HG03565 (cell line): ENCODE measurements around the gene RHOV.
A peak's percentile ranks its signal among the peaks of the same experiment; 100 is the strongest.

ENCODE experiments used
- ATAC-seq: cut with Tn5 transposase; IDR thresholded peaks from one replicate; pipeline ENCODE4 v1.9.1; 2021; ENCODE audit warnings: mild to moderate bottlenecking, moderate library complexity; ENCODE audit not compliant: unreplicated experiment

The RHOV gene

DNA sequence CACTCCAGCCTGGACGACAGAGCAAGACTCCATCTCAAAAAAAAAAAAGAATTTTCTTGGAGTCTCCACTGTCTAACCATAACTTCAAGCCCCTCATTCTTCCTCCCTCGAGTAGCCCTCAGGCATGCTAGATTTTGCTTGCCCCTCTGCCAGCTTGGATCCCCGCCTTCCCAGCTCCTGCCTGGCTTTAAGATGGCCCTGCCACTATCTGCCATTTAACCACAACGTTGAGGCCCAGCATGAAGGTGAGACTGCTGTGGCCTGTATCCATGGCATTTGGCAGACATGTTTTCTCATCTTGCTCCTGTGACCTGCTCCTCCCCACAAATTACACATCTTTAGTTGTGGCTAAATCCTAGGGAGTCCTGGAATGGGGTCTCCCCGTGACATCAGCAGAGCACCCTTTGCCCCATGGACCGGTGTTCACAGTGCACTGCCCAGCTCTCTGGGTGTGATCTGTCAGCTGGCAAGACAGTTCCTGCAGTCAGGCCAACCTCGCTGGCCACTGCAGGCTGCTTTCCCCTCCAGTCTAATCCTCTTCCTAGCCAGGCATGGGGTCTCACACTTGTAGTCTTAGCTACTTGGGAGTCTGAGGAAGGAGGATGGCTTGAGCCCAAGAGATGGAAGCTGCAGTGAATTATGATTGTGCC lies 30.6 kb upstream of the RHOV start:
- ATAC-seq, result no peak

DNA sequence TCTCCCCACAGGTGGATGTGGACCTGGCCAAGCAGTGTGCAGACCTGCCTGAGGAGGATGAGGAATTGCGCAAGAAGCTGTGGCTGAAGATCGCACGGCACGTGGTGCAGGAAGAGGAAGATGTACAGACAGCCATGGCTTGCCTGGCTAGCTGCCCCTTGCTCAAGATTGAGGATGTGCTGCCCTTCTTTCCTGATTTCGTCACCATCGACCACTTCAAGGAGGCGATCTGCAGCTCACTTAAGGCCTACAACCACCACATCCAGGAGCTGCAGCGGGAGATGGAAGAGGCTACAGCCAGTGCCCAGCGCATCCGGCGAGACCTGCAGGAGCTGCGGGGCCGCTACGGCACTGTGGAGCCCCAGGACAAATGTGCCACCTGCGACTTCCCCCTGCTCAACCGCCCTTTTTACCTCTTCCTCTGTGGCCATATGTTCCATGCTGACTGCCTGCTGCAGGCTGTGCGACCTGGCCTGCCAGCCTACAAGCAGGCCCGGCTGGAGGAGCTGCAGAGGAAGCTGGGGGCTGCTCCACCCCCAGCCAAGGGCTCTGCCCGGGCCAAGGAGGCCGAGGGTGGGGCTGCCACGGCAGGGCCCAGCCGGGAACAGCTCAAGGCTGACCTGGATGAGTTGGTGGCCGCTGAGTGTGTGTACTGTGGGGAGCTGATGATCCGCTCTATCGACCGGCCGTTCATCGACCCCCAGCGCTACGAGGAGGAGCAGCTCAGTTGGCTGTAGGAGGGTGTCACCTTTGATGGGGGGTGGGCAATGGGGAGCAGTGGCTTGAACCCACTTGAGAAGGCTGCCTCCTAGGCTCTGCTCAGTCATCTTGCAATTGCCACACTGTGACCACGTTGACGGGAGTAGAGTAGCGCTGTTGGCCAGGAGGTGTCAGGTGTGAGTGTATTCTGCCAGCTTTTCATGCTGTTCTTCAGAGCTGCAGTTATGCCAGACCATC lies 28.8 kb upstream of the RHOV start:
- ATAC-seq, result no peak

DNA sequence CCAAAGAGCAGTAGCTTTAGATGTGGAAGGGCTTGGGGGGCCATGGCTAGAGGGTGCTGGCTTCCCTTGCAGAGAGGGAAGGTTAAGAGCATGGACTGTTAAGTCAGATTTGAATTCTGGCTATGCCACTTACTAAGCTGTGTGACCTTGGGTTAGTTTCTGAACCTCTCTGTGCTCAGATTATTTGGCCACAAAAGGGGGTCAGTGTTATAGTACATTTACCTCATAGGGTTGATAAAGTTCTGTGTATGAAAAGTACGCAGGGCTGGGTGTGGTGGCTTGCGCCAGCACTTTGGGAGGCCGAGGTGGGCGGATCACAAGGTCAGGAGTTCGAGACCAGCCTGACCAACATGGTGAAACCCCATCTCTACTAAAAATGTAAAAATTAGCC lies 27.0 kb upstream of the RHOV start:
- no peak for ATAC-seq

DNA sequence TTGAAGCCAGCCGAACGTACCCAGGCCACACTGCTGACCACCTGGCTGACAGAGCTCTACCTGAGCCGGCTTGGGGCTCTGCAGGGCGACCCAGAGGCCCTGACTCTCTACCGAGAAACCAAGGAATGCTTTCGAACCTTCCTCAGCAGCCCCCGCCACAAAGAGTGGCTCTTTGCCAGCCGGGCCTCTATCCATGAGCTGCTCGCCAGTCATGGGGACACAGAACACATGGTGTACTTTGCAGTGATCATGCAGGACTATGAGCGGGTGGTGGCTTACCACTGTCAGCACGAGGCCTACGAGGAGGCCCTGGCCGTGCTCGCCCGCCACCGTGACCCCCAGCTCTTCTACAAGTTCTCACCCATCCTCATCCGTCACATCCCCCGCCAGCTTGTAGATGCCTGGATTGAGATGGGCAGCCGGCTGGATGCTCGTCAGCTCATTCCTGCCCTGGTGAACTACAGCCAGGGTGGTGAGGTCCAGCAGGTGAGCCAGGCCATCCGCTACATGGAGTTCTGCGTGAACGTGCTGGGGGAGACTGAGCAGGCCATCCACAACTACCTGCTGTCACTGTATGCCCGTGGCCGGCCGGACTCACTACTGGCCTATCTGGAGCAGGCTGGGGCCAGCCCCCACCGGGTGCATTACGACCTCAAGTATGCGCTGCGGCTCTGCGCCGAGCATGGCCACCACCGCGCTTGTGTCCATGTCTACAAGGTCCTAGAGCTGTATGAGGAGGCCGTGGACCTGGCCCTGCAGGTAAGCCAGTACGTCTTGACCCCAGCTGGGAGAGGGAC lies 26.4 kb upstream of the RHOV start:
- no peak for ATAC-seq

DNA sequence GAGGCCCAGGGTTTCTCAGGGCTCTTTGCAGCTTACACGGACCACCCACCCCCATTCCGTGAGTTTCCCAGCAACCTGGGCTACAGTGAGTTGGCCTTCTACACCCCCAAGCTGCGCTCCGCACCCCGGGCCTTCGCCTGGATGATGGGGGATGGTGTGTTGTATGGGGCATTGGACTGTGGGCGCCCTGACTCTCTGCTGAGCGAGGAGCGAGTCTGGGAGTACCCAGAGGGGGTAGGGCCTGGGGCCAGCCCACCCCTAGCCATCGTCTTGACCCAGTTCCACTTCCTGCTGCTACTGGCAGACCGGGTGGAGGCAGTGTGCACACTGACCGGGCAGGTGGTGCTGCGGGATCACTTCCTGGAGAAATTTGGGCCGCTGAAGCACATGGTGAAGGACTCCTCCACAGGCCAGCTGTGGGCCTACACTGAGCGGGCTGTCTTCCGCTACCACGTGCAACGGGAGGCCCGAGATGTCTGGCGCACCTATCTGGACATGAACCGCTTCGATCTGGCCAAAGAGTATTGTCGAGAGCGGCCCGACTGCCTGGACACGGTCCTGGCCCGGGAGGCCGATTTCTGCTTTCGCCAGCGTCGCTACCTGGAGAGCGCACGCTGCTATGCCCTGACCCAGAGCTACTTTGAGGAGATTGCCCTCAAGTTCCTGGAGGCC lies 25.6 kb upstream of the RHOV start:
- no peak for ATAC-seq

DNA sequence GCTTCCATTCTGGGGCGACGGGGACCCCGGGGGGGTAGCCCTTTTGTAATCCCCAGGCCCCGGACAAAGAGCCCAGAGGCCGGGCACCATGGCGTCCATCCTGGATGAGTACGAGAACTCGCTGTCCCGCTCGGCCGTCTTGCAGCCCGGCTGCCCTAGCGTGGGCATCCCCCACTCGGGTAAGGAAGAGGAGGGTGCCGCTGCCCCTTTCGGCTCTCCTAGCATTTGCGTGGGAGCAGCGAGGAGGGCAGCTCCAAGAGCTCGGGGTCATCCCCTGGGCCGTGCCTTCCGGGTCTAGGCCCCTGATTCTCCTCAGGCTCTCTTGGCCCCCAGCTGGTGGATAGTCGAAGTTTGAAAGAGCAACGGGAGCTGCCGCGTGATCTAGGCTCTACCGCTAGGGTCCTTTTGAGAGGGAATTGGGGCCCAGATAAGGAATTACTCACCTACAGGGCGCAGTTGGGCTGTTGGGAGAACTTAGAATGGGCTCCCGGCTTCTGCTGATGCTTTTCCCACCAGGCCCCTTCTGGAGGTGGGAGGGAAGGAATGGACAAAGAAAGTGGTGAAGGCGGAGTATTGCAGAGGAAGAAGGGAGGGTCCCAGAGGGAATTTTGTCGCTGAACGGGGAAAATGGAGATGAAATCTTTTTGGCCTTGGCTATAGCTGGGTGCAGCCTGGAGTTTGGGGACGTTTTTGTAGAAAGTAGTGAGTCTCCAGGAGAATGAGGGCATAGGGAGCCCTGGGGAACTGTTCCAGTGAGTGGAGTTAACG lies 20.8 kb upstream of the RHOV start:
- ATAC-seq, result peak; percentile 27

DNA sequence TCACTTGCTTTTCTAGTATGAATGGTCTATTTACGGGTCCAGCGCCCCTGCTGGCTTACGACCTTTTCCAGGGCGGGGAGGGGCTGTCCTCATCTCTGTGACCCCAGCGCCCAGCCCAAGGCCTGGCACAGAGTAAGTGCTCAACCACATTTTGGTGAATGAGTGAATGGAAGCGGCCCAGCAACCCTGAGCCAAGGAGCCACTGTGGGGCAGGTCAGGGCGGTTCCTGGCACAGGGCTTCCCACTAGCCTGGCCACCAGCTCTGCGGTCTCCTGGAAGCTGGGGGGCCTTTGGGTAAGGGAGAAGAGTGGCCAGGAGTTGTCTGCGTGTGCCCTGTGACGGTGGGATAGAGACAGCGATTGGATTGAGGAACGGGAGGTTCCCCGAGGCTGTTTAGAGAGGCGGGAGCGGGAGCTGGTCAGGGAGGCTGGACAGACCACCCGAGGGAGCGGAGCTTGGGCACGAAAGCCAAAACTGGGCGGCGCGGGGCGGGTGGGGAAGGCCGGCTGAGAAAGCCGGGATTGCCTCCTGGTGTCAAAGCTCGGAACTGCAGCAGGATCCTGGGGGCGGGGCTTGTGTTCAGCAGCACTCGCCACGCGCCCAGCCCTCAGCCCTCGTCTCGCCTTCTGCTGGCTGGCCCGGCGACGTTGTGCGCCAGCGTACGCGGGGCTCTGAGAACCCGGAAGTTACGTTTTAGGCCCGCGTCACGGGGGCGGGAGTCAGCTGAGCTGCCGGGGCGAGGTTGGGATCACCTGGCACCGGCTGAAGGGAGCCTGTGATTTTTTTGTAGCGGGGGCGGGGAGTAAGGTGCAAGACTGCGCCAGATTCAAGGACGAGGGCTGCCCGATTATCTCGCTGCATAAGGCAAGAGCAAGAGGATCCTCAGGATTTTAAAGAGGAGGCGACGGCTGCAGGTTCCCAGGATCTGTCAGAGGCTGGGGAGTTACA lies 20.0 kb upstream of the RHOV start, which contains the start of gene VPS18:
TSS of gene VPS18 (plus strand) at position 718 of the 948 bp plus-strand sequence. CDS start 319 bp downstream, outside the sequence.
- peak; percentile 73 for ATAC-seq

DNA sequence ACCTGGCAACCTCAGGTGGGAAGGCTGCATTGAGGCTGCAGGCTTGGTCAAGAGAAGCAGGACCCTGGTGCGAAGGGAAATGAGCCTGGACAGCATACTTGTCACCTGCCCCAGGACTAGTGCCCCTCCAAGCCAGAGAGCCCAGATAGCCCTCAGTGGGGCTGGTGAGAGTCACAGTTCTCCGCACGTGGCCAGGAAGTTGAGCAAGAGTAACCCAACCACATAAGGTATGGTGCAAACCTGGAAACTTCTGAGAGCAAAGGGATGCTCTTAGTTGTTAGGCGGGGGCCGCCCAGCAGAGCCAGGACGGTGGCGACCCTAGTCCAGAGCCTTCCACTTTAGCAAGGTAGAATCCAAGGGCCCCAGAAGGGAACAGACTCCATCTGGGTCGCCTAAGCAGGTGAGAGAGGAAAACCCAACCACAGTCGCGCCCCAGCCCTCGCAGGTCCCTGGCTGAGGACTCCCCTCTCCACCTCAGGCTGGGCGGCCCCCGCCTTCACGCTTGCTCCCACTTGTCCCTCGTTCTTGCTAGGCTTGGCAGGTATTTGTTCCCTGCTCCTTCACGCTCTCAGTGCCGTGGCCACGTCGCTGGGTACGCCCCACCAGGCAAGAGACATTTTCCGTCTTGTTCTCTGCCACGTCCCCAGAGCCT lies 19.1 kb upstream of the RHOV start:
- no peak for ATAC-seq

DNA sequence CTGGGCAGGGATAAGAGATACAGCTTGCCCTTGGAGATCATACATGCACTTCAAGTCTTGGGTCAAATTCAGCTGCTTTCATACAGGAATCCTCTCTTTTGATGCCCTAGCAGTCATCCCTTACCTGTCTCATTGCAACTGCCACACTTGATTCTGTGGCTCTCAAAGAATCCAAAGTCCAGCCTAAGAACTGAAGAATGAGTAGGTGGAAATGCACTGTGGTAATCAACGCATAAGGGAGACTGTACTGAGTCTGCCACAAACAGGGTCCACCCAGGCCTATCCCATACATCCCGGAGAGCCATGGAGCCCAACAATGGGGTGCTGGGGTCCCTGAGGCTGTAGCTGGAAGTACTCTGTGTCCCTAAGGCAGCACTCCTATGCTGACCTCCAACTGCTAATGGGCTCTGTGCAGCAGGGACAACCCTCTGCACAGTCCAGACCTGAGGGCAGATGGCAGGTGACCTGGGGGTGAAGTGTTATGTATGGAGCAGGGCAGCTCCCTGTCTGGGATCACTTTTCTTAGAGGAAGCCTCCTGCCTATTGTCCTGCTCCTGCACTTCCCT lies 18.5 kb upstream of the RHOV start:
- no peak for ATAC-seq

DNA sequence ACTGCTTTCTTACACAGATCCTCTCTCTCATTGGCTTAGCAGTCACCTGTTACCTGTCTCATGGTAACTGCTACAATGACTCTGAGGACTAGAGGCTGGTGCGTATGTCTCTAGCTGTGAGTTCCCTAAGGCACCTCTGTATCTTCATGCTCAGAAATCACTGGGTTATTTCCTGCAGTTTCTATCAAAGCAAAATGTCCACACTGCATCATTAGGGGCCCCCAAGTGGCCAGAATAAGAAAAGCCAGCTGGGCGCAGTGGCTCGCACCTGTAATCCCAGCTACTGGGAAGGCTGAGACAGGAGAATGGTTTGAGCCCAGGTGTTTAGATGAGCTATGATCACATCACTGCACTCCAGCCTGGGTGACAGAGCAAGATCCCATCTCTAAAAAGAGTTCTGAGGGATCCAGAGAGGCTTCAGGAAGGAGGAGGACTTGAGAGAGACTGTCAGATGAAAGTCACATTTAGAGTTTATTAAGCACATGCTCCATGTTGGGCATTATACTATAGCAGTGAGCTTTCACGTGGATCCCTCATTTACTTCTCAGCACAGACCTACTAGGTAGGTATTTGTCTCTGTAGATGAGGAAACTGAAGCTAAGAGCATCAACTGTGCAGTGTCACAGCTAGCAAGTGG lies 17.9 kb upstream of the RHOV start:
- ATAC-seq, result no peak

DNA sequence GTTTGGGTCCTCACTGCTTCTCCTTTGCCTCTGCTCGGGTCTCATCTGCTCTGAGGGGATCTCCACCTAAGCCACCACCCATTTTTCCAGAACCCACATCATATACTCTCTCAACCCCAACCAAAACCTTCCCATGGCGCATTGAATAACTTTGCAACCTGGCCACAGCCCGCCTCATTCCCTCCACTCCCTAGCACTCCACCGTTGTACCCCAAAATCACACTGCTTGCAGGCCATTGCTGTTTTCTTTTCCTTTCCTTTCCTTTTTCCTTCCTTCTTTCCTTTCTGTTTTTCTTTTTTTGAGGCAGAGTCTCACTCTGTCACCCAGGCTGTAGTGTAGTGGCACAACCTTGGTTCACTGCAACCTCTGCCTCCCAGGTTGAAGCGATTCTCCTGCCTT lies 17.1 kb upstream of the RHOV start:
- no peak for ATAC-seq

DNA sequence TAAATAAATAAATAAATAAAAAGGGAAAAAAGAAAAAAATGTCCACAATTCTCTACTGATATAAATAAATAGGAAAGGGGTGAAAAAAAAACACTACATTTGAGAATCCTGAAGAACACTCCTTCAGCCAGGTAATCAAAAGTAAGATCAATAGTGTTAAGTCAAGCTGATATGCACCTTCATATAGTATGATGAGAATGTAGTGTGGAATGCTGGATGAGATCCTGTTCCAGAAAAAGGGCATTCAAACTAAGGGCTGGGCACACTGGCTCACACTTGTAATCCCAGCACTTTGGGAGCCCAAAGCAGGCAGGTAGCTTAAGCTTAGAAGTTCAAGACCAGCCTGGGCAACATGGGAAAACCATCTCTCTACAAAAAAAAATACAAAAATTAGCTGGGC lies 15.1 kb upstream of the RHOV start:
- no peak for ATAC-seq

DNA sequence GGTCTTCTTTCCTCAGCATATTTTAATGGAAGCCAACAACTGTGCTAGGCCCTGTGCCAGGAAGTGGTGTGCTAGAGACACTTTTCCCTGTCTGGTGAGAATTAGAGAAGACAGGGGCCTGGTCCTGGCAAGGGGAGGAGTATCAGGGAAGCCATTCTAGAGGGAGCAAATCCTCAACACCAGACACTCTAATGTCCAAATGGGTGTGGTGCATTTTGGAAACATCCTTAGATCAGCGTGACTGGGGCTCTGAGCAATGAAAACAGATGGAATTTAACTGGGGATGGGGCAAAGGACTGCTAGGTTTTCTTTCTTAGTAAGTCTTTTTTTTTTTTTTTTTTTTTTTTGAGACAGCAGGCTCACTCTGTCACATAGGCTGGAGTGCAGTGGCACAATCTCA lies 12.6 kb upstream of the RHOV start:
- ATAC-seq, result no peak

DNA sequence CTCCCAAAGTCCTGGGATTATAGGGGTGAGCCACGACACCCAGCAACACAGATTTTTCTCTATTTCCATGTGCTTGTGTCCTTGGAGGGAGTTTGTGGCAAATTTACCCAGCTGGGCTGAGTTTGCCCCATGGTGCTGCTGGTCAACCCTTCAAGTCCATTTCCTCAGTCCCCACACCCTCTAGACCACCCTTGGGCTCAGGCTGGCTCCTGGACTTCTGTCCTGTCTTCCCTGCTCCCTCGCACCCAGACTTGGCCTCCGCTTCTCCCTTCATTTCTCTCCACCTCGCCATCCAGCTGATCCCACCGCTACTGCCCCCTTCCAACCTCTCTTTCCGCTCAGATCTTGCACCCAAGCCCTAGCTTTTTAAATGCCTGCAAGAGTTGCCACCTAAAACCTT lies 7.3 kb upstream of the RHOV start:
- ATAC-seq, result no peak

DNA sequence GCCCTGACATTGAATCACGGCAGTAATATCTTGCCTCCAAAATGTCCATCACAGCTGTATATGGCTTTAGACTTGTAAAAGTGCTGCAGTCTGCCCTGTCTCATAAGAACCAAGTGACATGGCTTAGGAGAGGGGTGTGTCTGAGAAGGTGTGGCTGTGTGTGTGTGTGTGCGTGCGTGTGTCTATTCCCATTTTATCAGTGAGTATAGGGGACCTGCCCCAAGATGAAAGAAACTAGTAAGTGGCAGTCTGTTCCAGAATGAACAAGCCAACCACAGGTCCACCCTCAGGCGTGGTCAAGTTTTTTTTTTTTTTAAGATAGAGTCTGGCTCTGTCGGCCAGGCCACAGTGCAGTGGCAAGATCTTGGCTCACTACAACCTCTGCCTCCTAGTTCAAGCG lies 5.6 kb upstream of the RHOV start:
- ATAC-seq, result no peak

DNA sequence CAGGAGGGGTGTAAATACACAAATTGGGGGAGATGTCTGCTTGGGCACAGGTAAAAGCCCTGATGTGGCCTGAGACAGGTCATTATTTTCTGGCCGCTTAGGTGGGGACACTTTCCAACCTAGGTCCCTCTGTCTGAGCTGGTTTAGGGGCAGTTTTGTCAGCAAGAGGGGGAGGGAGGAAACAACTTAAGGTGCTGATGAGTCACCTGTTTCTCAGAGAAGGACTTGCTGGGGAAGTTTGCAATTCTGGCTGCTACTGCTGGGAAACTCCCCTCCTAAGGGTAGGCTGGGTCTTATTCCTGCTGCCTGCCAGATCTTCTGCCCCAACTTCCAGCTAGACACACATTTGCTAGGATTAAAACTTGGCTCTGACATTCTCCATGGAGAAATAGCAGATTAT lies 4.8 kb upstream of the RHOV start:
- peak; percentile 65 for ATAC-seq

DNA sequence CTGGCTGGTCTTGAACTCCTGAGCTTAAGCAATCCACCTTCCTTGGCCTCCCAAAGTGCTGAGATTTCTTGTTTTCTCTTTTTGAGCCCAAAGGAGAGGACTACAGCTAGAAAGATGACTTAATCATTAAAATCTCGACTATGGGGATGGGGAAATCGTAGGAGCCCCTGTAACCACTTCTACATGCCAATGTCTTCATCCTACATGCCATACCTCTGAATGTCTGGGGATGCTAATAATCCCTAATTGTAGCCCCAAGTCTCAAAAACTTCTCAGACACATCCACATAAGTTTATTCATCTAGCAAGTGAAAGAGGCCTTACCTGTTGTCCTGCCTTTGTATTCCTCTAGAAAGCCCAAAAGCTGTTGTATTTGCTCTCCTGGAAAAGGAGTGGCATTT lies 3.7 kb upstream of the RHOV start:
- no peak for ATAC-seq
